BE2C (cell line): ENCODE measurements around the gene MEF2A.

Experiments
- DNase-seq: peaks from one replicate; pipeline ENCODE4 v3.0.0-alpha.2; 2020
- H3K27me3 ChIP-seq: fragments of 250-450 bp; sonication (Bioruptor Pico); 2 replicates; pipeline ENCODE4 v1.5.1; 2020; ENCODE audit warnings: mild to moderate bottlenecking
- H3K36me3 ChIP-seq: fragments of 250-450 bp; sonication (Bioruptor Pico); 2 replicates; pipeline ENCODE4 v1.5.1; 2020; ENCODE audit warnings: mild to moderate bottlenecking
- H3K4me1 ChIP-seq: fragments of 250-450 bp; sonication (Bioruptor Pico); 2 replicates; pipeline ENCODE4 v1.5.1; 2020
- H3K4me3 ChIP-seq: 2 replicates; pipeline ENCODE4 v1.5.1; 2011; ENCODE audit warnings: low read depth, low read length
- H3K9me3 ChIP-seq: fragments of 250-450 bp; sonication (Bioruptor Pico); 2 replicates; pipeline ENCODE4 v1.5.1; 2020
- CTCF ChIP-seq: IDR thresholded peaks from 2 replicates; pipeline ENCODE4 v1.5.1; 2012; ENCODE audit warnings: mild to moderate bottlenecking, low read depth, low read length

The MEF2A gene

DNA sequence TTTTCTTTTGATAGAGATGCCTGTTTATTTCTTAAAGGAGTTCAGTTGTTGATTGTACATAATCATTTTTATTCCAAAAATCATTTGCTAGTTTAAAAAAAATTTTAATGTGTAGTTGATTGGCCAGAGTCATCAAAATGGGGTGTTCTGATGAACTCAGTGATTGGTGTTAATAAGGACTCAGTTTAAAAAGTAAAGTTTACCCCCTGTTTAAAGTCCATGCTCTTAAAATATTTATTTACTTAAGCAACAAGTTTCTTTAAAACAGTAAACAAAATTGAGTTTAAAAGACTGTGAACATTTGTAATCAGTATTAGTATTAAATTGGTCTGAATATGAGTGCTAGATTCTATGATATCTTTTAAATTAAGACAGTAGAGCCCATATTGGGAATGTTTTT lies 56.0 kb downstream of the MEF2A start:
- no peaks in the 10 kb centered on the region for H3K4me1 ChIP-seq
- no peaks in the 10 kb centered on the region for H3K36me3 ChIP-seq
- H3K4me3 ChIP-seq = no peak overlapping the region
- no peaks in the 10 kb centered on the region for H3K27me3 ChIP-seq
- no peak for DNase-seq
- TF ChIP-seq CTCF = no peak
- H3K9me3 ChIP-seq = no peaks in the 10 kb centered on the region; the same call in 1 of the 2 replicates

DNA sequence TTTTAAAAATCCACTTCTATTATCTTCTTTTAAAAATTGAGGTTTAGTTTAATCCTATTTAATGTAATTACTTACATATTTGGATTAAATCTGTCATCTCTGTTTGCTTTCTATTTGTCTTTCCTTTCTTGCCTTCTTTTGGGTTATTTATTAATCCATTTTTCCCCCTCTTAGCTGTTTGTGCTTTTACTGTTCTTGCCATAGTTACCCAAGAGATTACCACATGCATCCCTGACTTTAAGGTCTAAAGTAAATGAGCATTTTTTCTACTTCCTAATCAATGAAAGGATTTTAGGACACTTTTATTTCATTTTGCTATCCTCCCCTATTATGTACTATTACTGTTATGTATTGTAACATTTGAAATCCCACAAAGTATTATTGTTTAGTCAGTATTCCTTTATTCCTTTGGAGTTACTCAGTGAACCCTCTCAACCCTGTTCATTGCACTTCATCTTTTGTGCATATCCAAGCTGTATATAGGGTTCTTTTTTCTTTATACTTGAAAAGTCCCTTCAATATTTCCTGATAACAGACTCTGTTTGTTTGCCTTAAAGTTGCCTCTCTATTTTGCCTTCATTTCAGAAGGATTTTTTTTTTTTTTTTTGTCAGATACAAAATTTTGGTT lies 62.7 kb downstream of the MEF2A start:
- H3K4me3 ChIP-seq = no peak overlapping the region
- H3K36me3 ChIP-seq = no peaks in the 10 kb centered on the region
- H3K27me3 ChIP-seq = no peaks in the 10 kb centered on the region
- no peaks in the 10 kb centered on the region; the same call in 1 of the 2 replicates for H3K9me3 ChIP-seq
- DNase-seq = no peak
- no peak for TF ChIP-seq CTCF
- no peaks in the 10 kb centered on the region for H3K4me1 ChIP-seq

GRCh38 chr15:99630607-99631131 lies 64.9 kb downstream of the MEF2A start:
- Histone ChIP-seq H3K4me3 (no peak overlapping the region), H3K36me3 (0 out of 2 replicates have a peak, but pooled peaks cover 3% of the 10 kb centered on the region), H3K4me1 (no peaks in the 10 kb centered on the region)

GRCh38 chr15:99631255-99631654 lies 65.5 kb downstream of the MEF2A start:
- no peak for DNase-seq
- no peak overlapping the region for H3K4me3 ChIP-seq
- 0 out of 2 replicates have a peak, but pooled peaks cover 3% of the 10 kb centered on the region for H3K36me3 ChIP-seq
- H3K27me3 ChIP-seq = no peaks in the 10 kb centered on the region
- TF ChIP-seq CTCF = no peak
- no peaks in the 10 kb centered on the region for H3K4me1 ChIP-seq
- H3K9me3 ChIP-seq = no peaks in the 10 kb centered on the region

More at GRCh38 chr15:99630607-99631131, 64.9 kb downstream of the MEF2A start:
- no peak for DNase-seq
- H3K27me3 ChIP-seq = no peaks in the 10 kb centered on the region
- H3K9me3 ChIP-seq = no peaks in the 10 kb centered on the region
- TF ChIP-seq CTCF = no peak

DNA sequence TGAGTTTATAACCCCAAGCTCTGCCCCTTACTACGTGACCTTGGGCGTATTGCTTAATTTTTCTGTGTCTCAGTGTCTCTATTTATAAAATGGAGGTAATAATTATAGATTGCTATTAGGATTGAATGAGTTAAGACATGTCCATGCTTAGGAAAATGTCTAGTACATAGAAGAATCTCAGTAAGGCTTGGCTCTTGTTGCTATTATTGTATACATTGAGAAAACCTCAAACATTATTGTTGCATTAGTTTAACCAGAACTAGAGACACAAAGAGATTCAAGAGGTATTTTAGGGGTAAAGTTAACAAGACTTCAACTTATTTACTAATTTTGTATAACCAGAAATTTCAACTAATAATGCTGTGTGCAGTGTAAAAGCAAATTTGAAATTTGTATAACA lies 66.7 kb downstream of the MEF2A start:
- H3K9me3 ChIP-seq = no peaks in the 10 kb centered on the region
- H3K36me3 ChIP-seq = 0 out of 2 replicates have a peak, but pooled peaks cover 5% of the 10 kb centered on the region
- no peak for TF ChIP-seq CTCF

GRCh38 chr15:99633655-99634054 lies 67.9 kb downstream of the MEF2A start:
- H3K36me3 ChIP-seq = 0 out of 2 replicates have a peak, but pooled peaks cover 5% of the 10 kb centered on the region
- H3K27me3 ChIP-seq = no peaks in the 10 kb centered on the region
- TF ChIP-seq CTCF = no peak
- DNase-seq = no peak
- H3K4me3 ChIP-seq = no peak overlapping the region
- H3K9me3 ChIP-seq = no peaks in the 10 kb centered on the region
- no peaks in the 10 kb centered on the region for H3K4me1 ChIP-seq

More for the DNA sequence above, 66.7 kb downstream of the MEF2A start:
- Histone ChIP-seq H3K4me3 (no peak overlapping the region), H3K4me1 (no peaks in the 10 kb centered on the region), H3K27me3 (no peaks in the 10 kb centered on the region)
- no peak for DNase-seq
